Progenitor cell of endocrine pancreas (in vitro differentiated cells): ENCODE measurements around the gene FAM200A. TPM values are rescaled to one million over a fixed set of nuclear protein-coding genes. Genes with fewer than 3 reads are reported as not detected.

Experiments used
- DNase-seq: peaks from one replicate; pipeline ENCODE4 v3.0.0; 2021; ENCODE audit warnings: low spot score; ENCODE audit not compliant: unreplicated experiment
- H3K27ac Mint-ChIP-seq: 2 replicates; pipeline ENCODE4 v1.8.0; 2021; ENCODE audit warnings: mild to moderate bottlenecking, moderate library complexity, mixed read lengths
- H3K27me3 Mint-ChIP-seq: 2 replicates; pipeline ENCODE4 v1.8.0; 2021; ENCODE audit warnings: mixed read lengths
- H3K36me3 Mint-ChIP-seq: 2 replicates; pipeline ENCODE4 v1.8.0; 2022; ENCODE audit warnings: mixed read lengths; ENCODE audit not compliant: insufficient read depth
- H3K4me1 Mint-ChIP-seq: 2 replicates; pipeline ENCODE4 v1.8.0; 2021; ENCODE audit warnings: low read depth, mixed read lengths
- H3K4me3 Mint-ChIP-seq: 2 replicates; pipeline ENCODE4 v1.8.0; 2021; ENCODE audit warnings: low read depth, mild to moderate bottlenecking, moderate library complexity, mixed read lengths
- H3K9me3 Mint-ChIP-seq: 2 replicates; pipeline ENCODE4 v1.8.0; 2021; ENCODE audit warnings: low read depth, mixed read lengths
- CTCF ChIP-seq: fragments of 200-600 bp; sonication (generic); IDR thresholded peaks from one replicate; pipeline ENCODE4 v1.5.0; 2021; ENCODE audit warnings: antibody characterized with exemption, mild to moderate bottlenecking; ENCODE audit not compliant: unreplicated experiment
- total RNA-seq: library from RNA; stranded (reverse); gene quantifications from 2 replicates; pipeline ENCODE4 v1.2.1, GENCODE V29; 2021

FAM200A gene
- total RNA-seq, 1 donor from 2014 or later, result 12.5 TPM

GRCh38 chr7:99500637-99501009 lies 51.3 kb downstream of the FAM200A start:
- no peaks in the 10 kb centered on the region for H3K27me3 Mint-ChIP-seq
- no peaks in the 10 kb centered on the region for H3K9me3 Mint-ChIP-seq
- H3K36me3 Mint-ChIP-seq, result peaks cover 14% of the 10 kb centered on the region
- TF ChIP-seq CTCF, result no peak
- peak overlapping the region; percentile 92 for H3K4me3 Mint-ChIP-seq
- H3K27ac Mint-ChIP-seq, result peak overlapping the region; percentile 98
- H3K4me1 Mint-ChIP-seq, result peaks cover 22% of the 10 kb centered on the region
- no peak for DNase-seq

GRCh38 chr7:99499721-99500636 lies 51.9 kb downstream of the FAM200A start, which contains the start of gene ZNF394:
TSS of gene ZNF394 (minus strand) at chr7:99500281. CDS start at chr7:99500093, 188 bp downstream.
- no peak for TF ChIP-seq CTCF
- Mint-ChIP-seq H3K36me3 (peaks cover 16% of the 10 kb centered on the region), H3K4me3 (peak within 1 kb of the TSS; percentile 92), H3K4me1 (peaks cover 17% of the 10 kb centered on the region), H3K27me3 (no peaks in the 10 kb centered on the region), H3K9me3 (no peaks in the 10 kb centered on the region), H3K27ac (peak within 1 kb of the TSS; percentile 98)
- DNase-seq, result peak; percentile 68

- no peak for TF ChIP-seq CTCF
- DNase-seq, result no peak
- H3K36me3 Mint-ChIP-seq, result peaks cover 22% of the 10 kb centered on the region
- peak overlapping the region; percentile 98 for H3K27ac Mint-ChIP-seq
- H3K27me3 Mint-ChIP-seq, result no peaks in the 10 kb centered on the region
- H3K4me3 Mint-ChIP-seq, result peak overlapping the region; percentile 92
- peaks cover under 1% of the 10 kb centered on the region for H3K9me3 Mint-ChIP-seq
- peaks cover 17% of the 10 kb centered on the region for H3K4me1 Mint-ChIP-seq
These were observed 52.6 kb downstream of the FAM200A start for GRCh38 chr7:99499371-99499720.

GRCh38 chr7:99498546-99498944 lies 53.4 kb downstream of the FAM200A start:
- no peak for TF ChIP-seq CTCF
- peak overlapping the region; percentile 92 for H3K4me3 Mint-ChIP-seq
- peaks cover 9% of the 10 kb centered on the region for H3K9me3 Mint-ChIP-seq
- H3K27me3 Mint-ChIP-seq, result no peaks in the 10 kb centered on the region
- DNase-seq, result no peak
- H3K27ac Mint-ChIP-seq, result peak overlapping the region; percentile 65
- peaks cover 30% of the 10 kb centered on the region for H3K36me3 Mint-ChIP-seq
- H3K4me1 Mint-ChIP-seq, result peaks cover 17% of the 10 kb centered on the region

- Mint-ChIP-seq H3K36me3 (peaks cover 36% of the 10 kb centered on the region), H3K27me3 (no peaks in the 10 kb centered on the region), H3K4me3 (peak overlapping the region; percentile 92), H3K27ac (peak overlapping the region; percentile 25), H3K9me3 (peaks cover 12% of the 10 kb centered on the region), H3K4me1 (peaks cover 17% of the 10 kb centered on the region)
- DNase-seq, result no peak
- TF ChIP-seq CTCF, result no peak
These were observed 54.0 kb downstream of the FAM200A start for GRCh38 chr7:99497766-99498545.
